Astrocyte (in vitro differentiated cells and primary cell): Measurements from ENCODE around the gene CYB561D2.

Experiments
- EZH2 ChIP-seq: IDR thresholded peaks from 2 replicates; pipeline ENCODE4 v1.6.1; 2012; ENCODE audit warnings: mild to moderate bottlenecking, low read length, inconsistent platforms; ENCODE audit not compliant: insufficient read depth
- TF ChIP-seq, protein P1 (sequence below): IDR thresholded peaks from 2 replicates; pipeline ENCODE4 v1.5.1; 2011; ENCODE audit warnings: low read depth, mild to moderate bottlenecking, inconsistent platforms, low read length, moderate library complexity; ENCODE audit not compliant: insufficient read depth

DNA sequence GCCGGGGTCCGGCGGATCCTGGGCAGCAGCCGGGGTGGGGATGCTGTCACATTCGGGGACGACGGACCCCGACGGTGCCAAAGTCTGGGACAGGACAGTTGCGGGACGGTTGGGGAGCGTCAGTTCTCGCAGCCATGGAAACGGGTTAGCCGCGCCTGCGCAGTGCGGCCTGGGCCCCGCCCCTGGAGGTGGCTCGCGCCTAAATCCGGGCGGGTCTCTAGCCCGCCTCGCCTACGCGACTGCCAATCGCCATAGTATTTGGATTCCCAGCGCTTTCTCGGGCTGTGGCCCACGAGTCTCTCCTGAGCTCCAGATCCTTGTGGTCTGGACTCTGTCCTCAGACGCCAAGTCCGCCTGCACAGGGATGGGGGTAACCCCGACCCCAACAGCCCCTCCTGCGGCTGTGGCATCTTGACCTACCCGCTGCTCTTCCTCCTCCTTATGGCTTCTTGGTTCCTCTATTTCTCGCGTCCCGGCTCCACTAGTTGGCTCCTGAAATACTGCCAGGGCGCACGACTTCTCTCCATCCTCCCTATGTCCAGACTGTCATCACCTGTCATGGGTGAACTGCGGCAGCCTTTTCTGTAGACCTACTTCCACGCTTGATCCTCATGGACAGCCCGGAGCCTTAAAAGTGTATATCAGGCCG is 5.0 kb upstream of the CYB561D2 start, which contains the start of gene ZMYND10:
- TF ChIP-seq, protein P1, sequence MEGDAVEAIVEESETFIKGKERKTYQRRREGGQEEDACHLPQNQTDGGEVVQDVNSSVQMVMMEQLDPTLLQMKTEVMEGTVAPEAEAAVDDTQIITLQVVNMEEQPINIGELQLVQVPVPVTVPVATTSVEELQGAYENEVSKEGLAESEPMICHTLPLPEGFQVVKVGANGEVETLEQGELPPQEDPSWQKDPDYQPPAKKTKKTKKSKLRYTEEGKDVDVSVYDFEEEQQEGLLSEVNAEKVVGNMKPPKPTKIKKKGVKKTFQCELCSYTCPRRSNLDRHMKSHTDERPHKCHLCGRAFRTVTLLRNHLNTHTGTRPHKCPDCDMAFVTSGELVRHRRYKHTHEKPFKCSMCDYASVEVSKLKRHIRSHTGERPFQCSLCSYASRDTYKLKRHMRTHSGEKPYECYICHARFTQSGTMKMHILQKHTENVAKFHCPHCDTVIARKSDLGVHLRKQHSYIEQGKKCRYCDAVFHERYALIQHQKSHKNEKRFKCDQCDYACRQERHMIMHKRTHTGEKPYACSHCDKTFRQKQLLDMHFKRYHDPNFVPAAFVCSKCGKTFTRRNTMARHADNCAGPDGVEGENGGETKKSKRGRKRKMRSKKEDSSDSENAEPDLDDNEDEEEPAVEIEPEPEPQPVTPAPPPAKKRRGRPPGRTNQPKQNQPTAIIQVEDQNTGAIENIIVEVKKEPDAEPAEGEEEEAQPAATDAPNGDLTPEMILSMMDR = no peak
- no peak for TF ChIP-seq EZH2
